Measurements from ENCODE around the gene DISP3.

Gene DISP3

GRCh38 chr1:11529763-11530730 is 51.1 kb downstream of the DISP3 start:
- no peak for DNase-seq

- no peak for DNase-seq
Observed at GRCh38 chr1:11530731-11531311, 51.9 kb downstream of the DISP3 start.

GRCh38 chr1:11531314-11531870 is 52.4 kb downstream of the DISP3 start:
- no peak for DNase-seq

GRCh38 chr1:11531943-11532342 is 53.0 kb downstream of the DISP3 start:
- DNase-seq: no peak

GRCh38 chr1:11533790-11534787 is 55.1 kb downstream of the DISP3 start:
- no peak for DNase-seq

- no peak for DNase-seq
Observed at GRCh38 chr1:11534846-11535245, 55.9 kb downstream of the DISP3 start.

GRCh38 chr1:11535316-11535715 is 56.4 kb downstream of the DISP3 start:
- no peak for DNase-seq

- no peak for DNase-seq
Observed at GRCh38 chr1:11535761-11536572, 57.0 kb downstream of the DISP3 start.

- DNase-seq: no peak
Observed at GRCh38 chr1:11536573-11537379, 57.8 kb downstream of the DISP3 start.

- DNase-seq: no peak
Observed at GRCh38 chr1:11537380-11537764, 58.4 kb downstream of the DISP3 start.

- DNase-seq: no peak
Observed at GRCh38 chr1:11537854-11538591, 59.1 kb downstream of the DISP3 start.

- no peak for DNase-seq
Observed at GRCh38 chr1:11538886-11539285, 59.9 kb downstream of the DISP3 start.

GRCh38 chr1:11539850-11540772 is 61.2 kb downstream of the DISP3 start:
- no peak for DNase-seq

- DNase-seq: no peak
Observed at GRCh38 chr1:11540773-11541160, 61.8 kb downstream of the DISP3 start.

GRCh38 chr1:11541236-11541635 is 62.3 kb downstream of the DISP3 start:
- DNase-seq: no peak

GRCh38 chr1:11541956-11542355 is 63.0 kb downstream of the DISP3 start:
- DNase-seq: no peak

GRCh38 chr1:11543392-11543791 is 64.4 kb downstream of the DISP3 start:
- no peak for DNase-seq

GRCh38 chr1:11543796-11544195 is 64.8 kb downstream of the DISP3 start:
- no peak for DNase-seq

GRCh38 chr1:11546456-11546855 is 67.5 kb downstream of the DISP3 start:
- no peak for DNase-seq
